GM21381 (cell line): Measurements from ENCODE around the gene KNL1.
"Not testable (repeated sequence)": the region's sequence is repeated elsewhere in the genome, so short reads cannot be mapped to it uniquely, and the experiment has no call there.

Experiments
- ATAC-seq: cut with Tn5 transposase; IDR thresholded peaks from one replicate; pipeline ENCODE4 v1.9.1; 2021; ENCODE audit warnings: mild to moderate bottlenecking, moderate library complexity; ENCODE audit not compliant: unreplicated experiment

KNL1 gene, protein sequence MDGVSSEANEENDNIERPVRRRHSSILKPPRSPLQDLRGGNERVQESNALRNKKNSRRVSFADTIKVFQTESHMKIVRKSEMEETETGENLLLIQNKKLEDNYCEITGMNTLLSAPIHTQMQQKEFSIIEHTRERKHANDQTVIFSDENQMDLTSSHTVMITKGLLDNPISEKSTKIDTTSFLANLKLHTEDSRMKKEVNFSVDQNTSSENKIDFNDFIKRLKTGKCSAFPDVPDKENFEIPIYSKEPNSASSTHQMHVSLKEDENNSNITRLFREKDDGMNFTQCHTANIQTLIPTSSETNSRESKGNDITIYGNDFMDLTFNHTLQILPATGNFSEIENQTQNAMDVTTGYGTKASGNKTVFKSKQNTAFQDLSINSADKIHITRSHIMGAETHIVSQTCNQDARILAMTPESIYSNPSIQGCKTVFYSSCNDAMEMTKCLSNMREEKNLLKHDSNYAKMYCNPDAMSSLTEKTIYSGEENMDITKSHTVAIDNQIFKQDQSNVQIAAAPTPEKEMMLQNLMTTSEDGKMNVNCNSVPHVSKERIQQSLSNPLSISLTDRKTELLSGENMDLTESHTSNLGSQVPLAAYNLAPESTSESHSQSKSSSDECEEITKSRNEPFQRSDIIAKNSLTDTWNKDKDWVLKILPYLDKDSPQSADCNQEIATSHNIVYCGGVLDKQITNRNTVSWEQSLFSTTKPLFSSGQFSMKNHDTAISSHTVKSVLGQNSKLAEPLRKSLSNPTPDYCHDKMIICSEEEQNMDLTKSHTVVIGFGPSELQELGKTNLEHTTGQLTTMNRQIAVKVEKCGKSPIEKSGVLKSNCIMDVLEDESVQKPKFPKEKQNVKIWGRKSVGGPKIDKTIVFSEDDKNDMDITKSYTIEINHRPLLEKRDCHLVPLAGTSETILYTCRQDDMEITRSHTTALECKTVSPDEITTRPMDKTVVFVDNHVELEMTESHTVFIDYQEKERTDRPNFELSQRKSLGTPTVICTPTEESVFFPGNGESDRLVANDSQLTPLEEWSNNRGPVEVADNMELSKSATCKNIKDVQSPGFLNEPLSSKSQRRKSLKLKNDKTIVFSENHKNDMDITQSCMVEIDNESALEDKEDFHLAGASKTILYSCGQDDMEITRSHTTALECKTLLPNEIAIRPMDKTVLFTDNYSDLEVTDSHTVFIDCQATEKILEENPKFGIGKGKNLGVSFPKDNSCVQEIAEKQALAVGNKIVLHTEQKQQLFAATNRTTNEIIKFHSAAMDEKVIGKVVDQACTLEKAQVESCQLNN (N-terminal part only)

DNA sequence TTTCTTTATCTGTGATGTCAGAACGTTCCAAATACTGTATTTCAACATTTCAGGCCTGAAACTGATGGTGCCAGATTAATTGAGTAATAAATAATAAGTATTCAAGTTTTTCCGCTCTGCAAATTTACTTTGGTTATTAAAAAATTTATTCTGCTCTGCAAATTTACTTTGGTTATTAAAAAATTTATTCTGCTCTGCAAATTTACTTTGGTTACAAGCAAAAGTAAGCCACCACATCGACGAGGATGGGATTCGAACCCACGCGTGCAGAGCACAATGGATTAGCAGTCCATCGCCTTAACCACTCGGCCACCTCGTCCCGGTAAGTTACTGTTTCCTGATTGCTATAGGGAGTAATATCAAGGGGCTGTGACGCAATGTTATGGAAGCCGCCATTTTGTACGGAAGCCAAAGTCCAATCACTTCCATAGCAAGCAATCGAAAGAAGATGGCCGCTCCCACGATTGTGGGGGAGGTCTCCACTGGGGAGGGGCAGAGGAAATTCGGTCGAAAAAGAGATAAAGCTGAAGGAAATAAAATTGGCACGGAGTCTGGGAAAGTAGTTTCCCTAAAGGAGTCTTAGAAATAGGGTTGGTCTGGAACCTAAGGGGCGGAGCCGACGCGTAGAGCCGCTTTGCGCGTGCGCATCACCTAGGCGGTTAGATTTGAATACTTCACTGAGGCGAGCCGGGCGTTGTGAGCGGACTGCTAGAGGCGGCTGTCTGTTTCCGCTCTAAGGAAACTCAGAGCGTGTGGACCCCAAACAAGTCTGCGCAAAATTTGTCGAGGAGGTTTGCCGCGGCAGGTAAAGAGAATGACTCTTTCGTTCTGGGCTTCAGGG is at the start of gene KNL1:
Gene KNL1, plus strand, starts transcription at position 662 of the 841 bp plus-strand sequence. CDS start 8,683 bp downstream, outside the sequence.
- ATAC-seq: peak; percentile 64

DNA sequence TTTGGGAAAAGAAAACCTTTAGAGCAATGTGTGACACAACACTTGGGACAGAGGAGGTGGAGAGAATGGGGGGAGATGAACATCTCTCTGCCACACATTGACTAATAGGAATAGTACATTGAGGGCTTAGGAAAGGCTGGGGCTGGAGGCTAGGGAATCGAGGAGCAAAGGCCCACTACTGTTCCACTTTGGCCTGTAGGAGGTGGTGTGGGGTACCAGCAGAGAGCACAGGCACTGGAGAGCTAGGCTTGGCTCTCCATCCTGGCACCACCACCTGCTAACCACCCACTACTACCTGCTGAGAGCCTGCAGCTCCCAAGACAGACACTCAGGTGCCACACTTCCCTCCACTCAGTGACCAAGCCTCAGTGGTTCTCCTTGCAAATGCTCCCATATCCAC is 48.6 kb upstream of the KNL1 start:
- no peak for ATAC-seq

DNA sequence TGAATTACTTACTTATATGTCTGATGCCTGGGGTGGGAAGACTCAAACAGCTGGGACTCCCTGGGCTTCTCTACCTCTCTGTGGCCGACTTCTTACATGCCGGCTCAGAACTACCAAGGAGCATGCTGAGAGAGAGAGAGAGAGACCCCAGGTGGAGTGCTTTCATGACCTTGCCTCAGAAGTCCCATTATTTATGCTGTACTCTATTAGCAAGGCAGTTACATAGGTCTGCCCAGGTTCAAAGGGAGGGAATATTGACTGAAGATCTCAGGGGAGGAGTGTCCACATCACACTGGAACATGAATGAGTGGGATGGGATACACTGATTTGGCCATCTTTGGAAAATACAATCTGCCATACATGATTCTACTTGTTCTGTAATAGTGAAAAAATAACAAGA is 45.4 kb upstream of the KNL1 start:
- no peak for ATAC-seq

DNA sequence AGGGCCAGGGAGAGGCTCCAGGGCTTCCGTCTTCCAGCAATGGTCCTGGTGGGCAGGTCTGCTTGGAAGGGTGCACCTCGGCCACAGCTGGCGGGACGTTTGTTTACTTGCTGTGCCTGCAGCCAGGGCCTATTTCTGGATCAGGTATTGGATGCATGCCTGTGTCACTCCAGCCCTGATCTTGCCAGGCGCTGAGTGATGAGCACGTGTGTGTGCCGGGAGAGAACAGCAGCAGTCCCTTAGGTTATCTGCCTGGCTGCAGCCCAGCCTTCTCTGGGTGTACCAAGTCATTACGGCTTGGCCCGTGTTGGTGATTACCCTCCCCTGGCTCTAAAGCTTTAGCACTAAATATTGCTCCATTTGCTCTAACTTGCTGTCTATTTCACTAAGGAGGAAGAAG is 44.2 kb upstream of the KNL1 start:
- ATAC-seq: peak; percentile 14

DNA sequence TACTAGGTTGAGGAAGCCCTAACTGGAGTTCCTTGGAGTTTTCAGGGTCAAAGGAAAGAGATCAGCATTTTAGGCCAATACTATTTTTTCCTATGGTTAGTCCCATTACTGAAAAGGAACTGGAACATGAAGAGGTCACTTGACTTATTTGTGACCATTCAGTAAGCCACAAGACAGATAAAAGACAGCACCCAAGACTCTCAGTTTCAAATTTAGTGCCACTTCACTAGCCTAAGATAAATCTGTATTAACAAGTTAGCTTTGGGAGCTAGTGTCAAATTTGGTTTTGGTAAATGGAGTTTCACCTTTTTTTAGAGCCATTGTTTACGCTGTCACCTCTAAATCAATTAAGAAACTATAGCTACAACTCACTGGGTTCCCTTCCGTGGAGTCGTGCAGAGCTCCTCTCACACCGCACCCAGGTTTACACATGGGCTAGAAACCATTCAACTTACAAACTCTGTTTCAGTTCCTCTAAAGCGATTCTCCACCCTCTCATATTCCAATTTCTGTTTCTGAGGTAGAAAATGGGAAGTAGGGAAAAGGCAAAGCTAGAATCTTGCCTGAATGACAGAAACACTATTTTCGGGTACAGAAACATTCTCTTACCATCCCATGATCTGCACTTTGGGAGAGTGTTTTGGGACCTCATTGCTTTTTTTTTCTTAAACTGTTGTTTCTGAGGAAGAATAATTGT is 43.6 kb upstream of the KNL1 start:
- peak; percentile 71 for ATAC-seq

DNA sequence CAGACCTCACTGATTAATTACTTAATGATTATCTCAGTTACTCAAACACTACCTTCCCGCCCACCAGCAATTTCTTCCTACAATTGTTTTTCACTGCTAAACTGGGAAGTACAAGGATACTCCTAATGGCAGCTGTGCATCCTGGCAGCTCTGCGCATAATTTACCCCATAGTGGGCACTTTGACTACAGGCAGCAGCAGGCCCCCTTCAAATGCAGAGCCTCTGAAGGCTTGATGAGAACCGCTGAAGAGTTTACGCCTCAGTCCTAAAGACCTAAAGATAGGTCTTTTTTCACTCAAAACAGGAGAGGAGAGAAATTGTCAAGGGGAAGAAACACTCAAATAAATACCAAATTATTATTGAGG is 39.9 kb upstream of the KNL1 start:
- no peak for ATAC-seq

DNA sequence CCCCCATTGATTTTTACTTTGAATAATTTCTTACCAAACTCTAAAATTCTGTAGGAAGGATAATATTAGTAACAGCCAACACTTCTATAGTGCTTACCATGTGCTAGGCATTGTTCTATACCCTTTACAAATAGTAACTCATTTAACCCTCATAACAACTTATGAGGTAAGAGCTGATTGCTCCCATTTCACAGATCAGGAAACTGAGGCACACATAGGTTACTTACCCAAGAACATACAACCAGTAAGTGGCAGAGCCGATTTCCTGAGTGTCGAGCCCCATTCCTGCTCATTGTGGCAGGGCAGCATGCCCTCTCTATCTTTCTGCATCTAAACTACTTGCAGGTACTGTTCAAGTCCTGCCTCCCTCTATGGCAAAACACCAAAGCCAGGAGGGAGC is 38.2 kb upstream of the KNL1 start:
- ATAC-seq: no peak

DNA sequence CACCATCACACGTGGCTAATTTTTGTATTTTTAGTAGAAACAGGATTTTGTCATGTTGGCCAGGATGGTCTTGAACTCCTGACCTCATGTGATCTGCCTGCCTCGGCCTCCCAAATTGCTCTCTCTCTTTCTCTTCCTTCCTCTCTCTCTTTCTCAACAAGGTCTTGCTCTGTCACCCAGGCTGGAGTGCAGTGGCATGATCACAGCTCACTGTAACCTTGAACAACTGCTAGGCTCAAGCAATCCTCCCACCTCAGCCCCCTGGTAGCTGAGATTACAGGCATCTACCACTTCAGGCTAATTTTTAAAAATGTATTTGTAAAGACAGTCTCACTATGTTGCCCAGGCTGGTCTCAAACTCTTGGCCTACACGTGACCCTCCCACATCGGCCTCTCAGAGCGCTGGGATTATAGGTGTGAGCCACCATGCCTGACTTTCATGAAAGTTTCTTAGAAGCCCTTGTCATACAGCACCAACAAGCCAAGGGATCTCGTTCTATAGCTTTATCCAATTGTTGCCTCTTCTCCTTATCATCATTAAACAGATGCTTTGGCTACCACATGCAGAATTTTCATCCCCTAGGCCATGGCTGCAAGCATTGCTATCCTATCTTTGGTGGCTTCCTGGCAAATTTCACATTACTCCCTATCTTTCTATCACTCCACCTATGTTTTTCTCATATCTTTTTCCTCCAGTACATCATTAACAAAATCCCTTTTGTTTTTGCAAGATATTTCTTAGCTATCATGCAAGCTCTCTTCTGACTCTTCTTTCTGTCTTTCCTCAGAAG is 34.9 kb upstream of the KNL1 start:
- ATAC-seq: no peak

DNA sequence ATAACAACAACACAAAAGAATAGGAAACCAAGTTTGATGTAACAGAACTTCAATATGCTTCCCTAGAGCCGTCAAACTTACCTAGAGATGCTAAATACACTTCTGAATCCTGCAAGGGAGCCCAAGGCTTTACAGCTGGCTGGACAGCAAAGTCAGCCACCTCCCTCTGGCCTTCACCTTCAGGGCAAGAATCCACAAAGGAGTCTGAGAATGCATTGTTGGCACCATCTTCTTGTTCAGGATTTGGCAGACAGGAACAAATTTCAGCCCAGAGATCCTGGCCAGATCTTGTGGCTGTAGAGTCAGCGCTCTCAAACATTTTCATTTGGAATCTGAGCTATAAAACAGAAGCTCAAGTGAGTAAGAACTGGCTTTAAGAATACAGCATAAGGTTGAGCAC is 31.4 kb upstream of the KNL1 start:
- no peak for ATAC-seq

DNA sequence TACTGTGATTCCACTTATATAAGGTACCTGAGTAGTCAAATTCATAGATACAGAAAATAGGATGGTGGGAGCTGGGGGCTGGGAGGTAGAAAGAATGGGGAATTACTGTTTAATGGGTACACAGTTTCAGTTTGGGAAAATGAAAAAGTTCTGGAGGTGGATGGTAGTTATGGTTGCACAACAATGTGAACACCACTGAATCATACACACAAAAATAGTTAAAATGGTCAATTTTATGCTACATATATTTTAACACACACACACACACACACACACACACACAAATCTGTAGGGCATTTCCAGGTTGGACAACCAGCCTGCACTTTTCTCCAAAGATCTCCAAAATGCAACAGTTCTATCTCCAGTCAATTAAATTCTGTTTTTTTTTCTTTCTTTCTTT is 30.6 kb upstream of the KNL1 start:
- no peak for ATAC-seq

DNA sequence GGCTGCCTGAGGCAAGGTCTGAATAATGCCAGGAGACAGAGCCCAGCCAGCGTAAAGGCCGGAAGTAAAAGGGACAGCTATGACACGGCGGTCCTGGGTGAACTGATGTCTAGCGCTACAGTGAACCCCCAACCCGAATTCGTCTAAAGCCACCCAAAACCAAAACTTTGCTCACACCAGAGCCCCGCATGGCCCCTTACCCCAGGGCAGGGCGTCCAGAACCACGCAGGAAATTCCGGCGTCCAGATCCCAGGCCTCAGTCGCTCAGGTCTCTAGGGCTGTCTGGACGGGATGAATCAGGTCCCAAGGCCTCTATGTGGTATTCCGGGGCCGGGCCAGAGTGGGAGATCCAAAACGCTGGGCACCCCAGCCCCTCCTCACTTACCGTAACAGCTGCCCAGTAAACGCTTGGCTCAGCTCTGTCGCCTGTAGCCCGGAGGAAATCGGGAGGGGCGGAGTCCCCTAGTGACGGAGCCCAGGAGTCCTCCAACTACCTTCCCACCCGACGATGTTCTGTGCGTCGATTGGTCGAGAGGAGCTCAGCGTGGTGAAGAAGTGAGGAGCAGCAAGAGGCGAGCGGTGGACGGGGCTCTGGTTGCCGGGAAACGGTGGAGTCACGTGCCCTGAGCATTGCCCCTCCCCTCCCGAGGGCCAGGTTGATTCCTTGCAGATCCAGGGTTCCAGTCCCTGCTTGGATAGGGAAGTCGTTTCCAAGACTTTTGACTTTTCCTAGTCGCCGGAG is 29.3 kb upstream of the KNL1 start, which contains the start of gene CCDC32:
Gene CCDC32, minus strand, starts transcription at position 452 of the 742 bp plus-strand sequence. CDS start 2,027 bp downstream, outside the sequence.
- ATAC-seq: peak; percentile 94

DNA sequence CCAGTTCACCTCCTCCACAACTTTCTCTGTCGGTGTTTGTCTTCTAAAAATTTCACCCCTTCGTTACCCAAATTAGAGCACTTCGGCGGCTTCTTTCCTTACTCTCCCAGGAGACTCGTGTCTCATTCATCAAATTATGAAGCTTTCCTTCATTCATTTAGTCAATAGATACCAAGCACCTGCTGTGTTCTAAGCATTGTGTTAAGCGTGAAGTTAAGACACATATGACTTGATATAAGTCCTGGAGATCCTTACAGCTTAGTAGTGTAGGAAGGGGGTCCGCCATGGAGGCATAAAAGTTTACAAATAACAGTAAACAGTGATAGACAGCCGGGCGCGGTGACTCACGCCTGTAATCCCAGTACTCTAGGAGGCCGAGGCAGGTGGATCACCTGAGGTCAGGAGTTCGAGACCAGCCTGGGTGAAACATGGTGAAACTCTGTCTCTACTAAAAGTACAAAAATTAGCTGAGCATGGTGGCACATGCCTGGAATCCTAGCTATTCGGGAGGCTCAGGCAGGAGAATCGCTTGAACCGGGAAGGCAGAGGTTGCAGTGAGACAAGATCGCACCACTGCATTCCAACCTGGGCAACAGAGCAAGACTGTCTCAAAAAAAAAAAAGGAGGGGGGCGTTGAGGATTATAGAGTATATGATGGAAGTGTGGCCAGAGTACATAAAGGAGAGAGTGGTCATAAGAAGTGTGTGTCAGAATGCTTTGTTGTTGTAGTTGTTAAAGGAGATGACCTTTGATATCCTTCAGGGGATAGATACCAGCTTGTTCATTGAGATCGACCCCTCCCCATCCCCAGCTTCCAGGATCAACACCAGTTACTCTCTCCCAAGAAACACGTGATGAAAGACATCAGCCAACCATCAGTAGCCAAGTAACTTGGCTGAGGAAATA is 28.5 kb upstream of the KNL1 start:
- no peak for ATAC-seq

DNA sequence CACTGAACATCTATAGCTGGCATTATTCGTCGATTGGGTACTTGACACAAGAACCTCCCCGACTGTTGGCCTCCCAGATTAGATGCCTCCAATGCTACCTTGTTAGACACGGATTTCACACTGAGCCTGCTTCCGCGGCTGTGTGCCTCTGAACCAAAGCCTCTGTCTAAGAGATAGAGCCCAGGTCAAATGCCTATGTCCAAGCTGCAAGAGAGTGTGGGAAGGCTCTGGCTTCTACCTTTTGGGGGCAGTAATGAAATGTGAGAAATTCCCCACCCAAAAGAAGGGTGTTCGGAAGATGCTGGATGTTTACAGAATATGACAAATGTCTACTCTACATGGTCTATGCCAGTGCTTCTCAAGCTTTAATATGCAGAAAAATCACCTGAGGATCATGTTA is 26.9 kb upstream of the KNL1 start:
- no peak for ATAC-seq

DNA sequence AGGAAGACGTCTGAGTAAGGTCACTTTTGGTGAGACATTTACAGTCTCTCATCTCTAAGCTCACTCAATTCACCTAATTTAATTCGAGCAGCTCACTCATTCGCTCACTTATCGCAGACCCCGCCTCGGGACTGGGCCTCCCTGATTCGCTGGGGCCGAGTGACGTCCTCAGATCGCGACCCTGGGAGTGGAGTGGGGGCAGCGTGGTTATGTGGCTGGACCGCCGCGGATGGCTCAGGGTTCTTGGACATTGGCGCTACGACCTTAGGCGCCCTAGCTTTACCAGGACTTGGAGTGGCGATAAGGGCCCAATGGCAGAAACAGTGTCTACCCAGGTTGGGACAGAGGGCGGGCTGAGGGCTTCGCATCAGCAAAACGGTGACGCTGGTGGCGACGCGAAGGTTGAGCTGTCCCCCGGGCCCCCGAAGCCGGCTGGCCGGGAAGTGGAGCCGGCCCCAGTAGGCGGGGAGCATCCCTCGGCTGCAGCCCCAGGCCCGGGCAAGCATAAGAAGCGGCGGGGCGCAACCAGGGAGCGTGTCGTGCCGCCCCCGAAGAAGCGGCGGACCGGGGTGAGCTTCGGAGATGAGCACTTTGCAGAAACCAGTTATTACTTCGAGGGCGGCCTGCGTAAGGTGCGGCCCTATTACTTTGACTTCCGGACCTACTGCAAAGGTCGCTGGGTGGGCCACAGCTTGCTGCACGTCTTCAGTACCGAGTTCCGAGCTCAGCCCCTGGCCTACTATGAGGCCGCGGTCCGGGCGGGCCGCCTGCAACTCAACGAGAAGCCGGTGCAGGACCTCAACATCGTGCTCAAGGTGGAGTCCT is 24.7 kb upstream of the KNL1 start, which contains the start of gene RPUSD2:
Gene RPUSD2, plus strand, starts transcription at position 171 of the 825 bp plus-strand sequence. Its CDS starts 39 bp downstream, at position 210.
- peak; percentile 47 for ATAC-seq

DNA sequence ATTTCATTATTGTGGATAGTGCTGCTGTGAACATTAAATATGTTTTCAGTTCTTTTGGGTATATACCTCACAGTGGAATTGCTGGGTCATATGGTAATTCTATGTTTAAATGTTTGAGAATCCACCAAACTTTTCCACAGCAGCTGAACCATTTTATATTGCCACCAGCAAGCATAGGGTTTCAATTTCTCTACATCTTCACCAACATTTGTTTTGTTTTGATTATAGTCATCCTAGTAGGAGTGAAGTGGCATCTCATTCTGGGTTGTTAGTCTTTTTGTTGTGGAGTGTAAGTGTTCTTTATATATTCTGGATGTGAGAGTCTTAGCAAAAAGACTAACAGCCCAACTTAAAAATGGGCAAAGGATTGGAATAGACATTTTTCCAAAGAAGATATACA is 18.9 kb upstream of the KNL1 start:
- ATAC-seq: no peak

DNA sequence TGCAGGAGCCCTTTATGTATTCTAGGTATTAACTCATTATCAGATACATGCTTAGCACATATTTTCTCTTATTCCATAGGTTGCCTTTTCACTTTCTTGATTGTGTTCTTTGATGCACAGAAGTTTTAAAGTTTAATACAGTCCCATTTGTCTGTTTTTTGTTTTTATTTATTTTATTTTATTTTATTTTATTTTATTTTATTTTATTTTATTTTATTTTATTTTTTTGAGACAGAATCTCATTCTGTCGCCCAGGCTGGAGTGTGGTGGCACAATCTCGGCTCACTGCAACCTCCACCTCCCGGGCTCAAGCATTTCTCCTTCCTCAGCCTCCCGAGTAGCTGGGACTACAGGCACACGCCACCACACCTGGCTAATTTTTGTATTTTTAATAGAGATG is 17.1 kb upstream of the KNL1 start:
- not testable (repeated sequence) for ATAC-seq
